HEK293 (cell line): ENCODE results near the gene CELSR1.

Experiments
- CTCF ChIA-PET: fragments of 350-600 bp; formaldehyde crosslinking; extraction: SDS; loops from one replicate; lab custom pipeline; 2021; ENCODE audit warnings: antibody characterized with exemption; lab: Yijun Ruan, JAX
- POLR2A ChIA-PET: fragments of 300-600 bp; formaldehyde crosslinking; extraction: SDS; loops from one replicate; lab custom pipeline; 2020; ENCODE audit warnings: antibody characterized with exemption, inconsistent platforms; lab: Yijun Ruan, JAX
- H3K27ac ChIP-seq: fragments of 200-500 bp; sonication (Bioruptor generic); 2 replicates; pipeline ENCODE4 v1.5.1; 2014; ENCODE audit warnings: low read depth, low read length, control low read depth, inconsistent platforms; ENCODE audit errors: extremely low read depth
- H3K36me3 ChIP-seq, 2 experiments: fragments of 200-500 bp in 1 of 2; sonication (Bioruptor generic) in 1 of 2; 1 replicate in 1 of 2; 2 replicates in 1 of 2; pipeline ENCODE4 v1.5.1; 2014 to 2017; ENCODE audit warnings: inconsistent platforms in 2 of 2, low read length in 2 of 2; ENCODE audit not compliant: control insufficient read depth in 2 of 2, insufficient read depth in 1 of 2
- H3K4me1 ChIP-seq: fragments of 200-500 bp; sonication (Bioruptor generic); 2 replicates; pipeline ENCODE4 v1.5.1; 2014; ENCODE audit warnings: mild to moderate bottlenecking, low read length, inconsistent platforms; ENCODE audit not compliant: control insufficient read depth, insufficient read depth
- H3K4me3 ChIP-seq: 2 replicates; pipeline ENCODE4 v1.5.1; 2011; ENCODE audit warnings: low read depth, mild to moderate bottlenecking, control low read depth, low read length, moderate library complexity
- H3K9me3 ChIP-seq: fragments of 200-500 bp; sonication (Bioruptor generic); 2 replicates; pipeline ENCODE4 v1.5.1; 2014; ENCODE audit warnings: low read depth, low read length, inconsistent platforms; ENCODE audit not compliant: control insufficient read depth, insufficient read depth
- AEBP2 ChIP-seq: fragments of 450-650 bp; formaldehyde crosslinking; IDR thresholded peaks from 2 replicates; pipeline ENCODE4 v1.5.1; 2016; ENCODE audit warnings: missing biosample characterization, missing genetic modification characterization, borderline replicate concordance
- GLI2 ChIP-seq: fragments of 450-650 bp; formaldehyde crosslinking; IDR thresholded peaks from 2 replicates; pipeline ENCODE4; 2017; ENCODE audit warnings: missing biosample characterization, missing genetic modification characterization, low read depth, borderline replicate concordance
- IKZF3 ChIP-seq: fragments of 450-650 bp; IDR thresholded peaks from 2 replicates; pipeline ENCODE4 v1.5.0; 2018; ENCODE audit warnings: missing biosample characterization, mild to moderate bottlenecking, missing genetic modification characterization, moderate library complexity
- KLF1 ChIP-seq: fragments of 450-650 bp; formaldehyde crosslinking; IDR thresholded peaks from 2 replicates; pipeline ENCODE4 v1.5.1; 2016; ENCODE audit warnings: missing biosample characterization, missing genetic modification characterization
- KLF7 ChIP-seq: fragments of 450-650 bp; formaldehyde crosslinking; IDR thresholded peaks from 2 replicates; pipeline ENCODE4 v1.5.1; 2016; ENCODE audit warnings: missing biosample characterization, missing genetic modification characterization, borderline replicate concordance
- OVOL3 ChIP-seq: fragments of 450-650 bp; formaldehyde crosslinking; IDR thresholded peaks from 2 replicates; pipeline ENCODE4 v1.5.1; 2016; ENCODE audit warnings: missing biosample characterization, missing genetic modification characterization
- PRDM2 ChIP-seq: fragments of 450-650 bp; formaldehyde crosslinking; IDR thresholded peaks from 2 replicates; pipeline ENCODE4 v1.5.1; 2016; ENCODE audit warnings: missing biosample characterization, missing genetic modification characterization, borderline replicate concordance
- ZBTB11 ChIP-seq: fragments of 450-650 bp; formaldehyde crosslinking; conservative IDR thresholded peaks from 2 replicates; pipeline ENCODE4 v1.5.1; 2016; ENCODE audit warnings: low read depth, missing biosample characterization, missing genetic modification characterization
- ZNF174 ChIP-seq: fragments of 450-650 bp; formaldehyde crosslinking; IDR thresholded peaks from 2 replicates; pipeline ENCODE4 v1.5.0; 2017; ENCODE audit warnings: missing biosample characterization, mild to moderate bottlenecking, missing genetic modification characterization
- ZNF2 ChIP-seq: fragments of 450-650 bp; formaldehyde crosslinking; IDR thresholded peaks from 2 replicates; pipeline ENCODE4 v1.5.1; 2016; ENCODE audit warnings: missing biosample characterization, missing genetic modification characterization
- ZNF239 ChIP-seq: fragments of 450-650 bp; formaldehyde crosslinking; IDR thresholded peaks from 2 replicates; pipeline ENCODE4 v1.5.1; 2016; ENCODE audit warnings: missing biosample characterization, missing genetic modification characterization
- ZNF362 ChIP-seq: fragments of 450-650 bp; formaldehyde crosslinking; IDR thresholded peaks from 2 replicates; pipeline ENCODE4 v1.5.1; 2016; ENCODE audit warnings: missing biosample characterization, missing genetic modification characterization
- ZNF404 ChIP-seq: fragments of 450-650 bp; formaldehyde crosslinking; IDR thresholded peaks from 2 replicates; pipeline ENCODE4 v1.5.1; 2017; ENCODE audit warnings: missing biosample characterization, missing genetic modification characterization
- ZNF416 ChIP-seq: fragments of 450-650 bp; formaldehyde crosslinking; IDR thresholded peaks from 2 replicates; pipeline ENCODE4 v1.5.1; 2016; ENCODE audit warnings: missing biosample characterization, missing genetic modification characterization
- ZNF433 ChIP-seq: fragments of 450-650 bp; formaldehyde crosslinking; IDR thresholded peaks from 2 replicates; pipeline ENCODE4 v1.5.1; 2016; ENCODE audit warnings: missing biosample characterization, missing genetic modification characterization, low read depth
- ZNF513 ChIP-seq: fragments of 450-650 bp; IDR thresholded peaks from 2 replicates; pipeline ENCODE4 v1.5.1; 2018; ENCODE audit warnings: missing biosample characterization, missing genetic modification characterization
- ZNF610 ChIP-seq: fragments of 450-650 bp; formaldehyde crosslinking; IDR thresholded peaks from 2 replicates; pipeline ENCODE4 v1.5.1; 2016; ENCODE audit warnings: missing biosample characterization, missing genetic modification characterization, borderline replicate concordance

The CELSR1 gene

GRCh38 chr22:46326066-46326680 is 211.2 kb downstream of the CELSR1 start:
- no peak overlapping the region for H3K4me3 ChIP-seq
- peaks cover 71 to 96% of the 10 kb centered on the region in 2 experiments for H3K36me3 ChIP-seq
- ChIA-PET CTCF (interaction anchor here (1.3 kb wide), 1 partner anchor 11 kb away, joined by 3 read pairs; no protein-coding TSS in a partner anchor), POLR2A (interaction anchor here (0.7 to 1.4 kb wide), 2 partner anchors 9 to 198 kb away, joined by 3 read pairs; partner anchors contain the start of gene TRMU)
- TF ChIP-seq IKZF3 (tag by site-specific recombination) (no peak), ZNF404 (tag by site-specific recombination) (no peak), ZBTB11 (tag by site-specific recombination) (no peak), GLI2 (no peak)
- H3K4me1 ChIP-seq = no peaks in the 10 kb centered on the region
- H3K9me3 ChIP-seq = no peaks in the 10 kb centered on the region
- no peak overlapping the region for H3K27ac ChIP-seq

GRCh38 chr22:46323162-46323561 is 214.3 kb downstream of the CELSR1 start:
- peaks cover 70 to 96% of the 10 kb centered on the region in 2 experiments for H3K36me3 ChIP-seq
- ChIA-PET POLR2A (no interaction called here), CTCF (no interaction called here)
- TF ChIP-seq PRDM2 (tag by site-specific recombination) (no peak), ZNF362 (tag by site-specific recombination) (no peak), AEBP2 (tag by site-specific recombination) (no peak), ZNF513 (tag by site-specific recombination) (no peak), ZNF174 (no peak), ZNF416 (tag by site-specific recombination) (no peak), OVOL3 (tag by site-specific recombination) (no peak), KLF1 (no peak), ZNF433 (no peak), KLF7 (tag by site-specific recombination) (no peak), ZNF239 (no peak), ZNF2 (no peak), ZNF610 (tag by site-specific recombination) (no peak)

More at GRCh38 chr22:46323162-46323561, 214.3 kb downstream of the CELSR1 start:
- Histone ChIP-seq H3K4me1 (no peaks in the 10 kb centered on the region), H3K4me3 (no peak overlapping the region), H3K27ac (no peak overlapping the region), H3K9me3 (no peaks in the 10 kb centered on the region)
